Measurements from ENCODE around the gene KCNC3. TPM values are rescaled to one million over a fixed set of nuclear protein-coding genes. Genes with fewer than 3 reads are reported as not detected.

KCNC3 gene
- total and polyA plus RNA-seq, 4 donors: 0.56 to 1.6 (median 1.1) TPM

GRCh38 chr19:50322234-50322633 is 6.9 kb downstream of the KCNC3 start:
- no peaks in the 10 kb centered on the region for H3K9me3 ChIP-seq (ENCODE audit: control insufficient read depth in 4 of 4, low read length in 3 of 4)
- WGBS: 90% methylated on average over 12 of the region's 12 CpGs
- H3K36me3 ChIP-seq (ENCODE audit: control insufficient read depth in 4 of 4, insufficient read depth in 3 of 4, low read depth in 1 of 4, low read length in 3 of 4): peaks cover 0 to 7% (median 1%) of the 10 kb centered on the region in 4 donors
- H3K4me3 ChIP-seq (ENCODE audit: low read depth in 1 of 3, low read length in 3 of 3): no peak overlapping the region
- H3K27me3 ChIP-seq (ENCODE audit: control insufficient read depth in 4 of 4, insufficient read depth in 4 of 4, low read length in 3 of 4): peaks cover 0 to 3% (median 0%) of the 10 kb centered on the region in 4 donors
- no peak for DNase-seq (ENCODE audit: low spot score)
- H3K9ac ChIP-seq (ENCODE audit: low read depth in 1 of 2, low read length in 2 of 2): no peak overlapping the region
- no peak for TF ChIP-seq HNF4A (conservative IDR thresholded peaks at IDR 0.05)
- no peak for TF ChIP-seq FOXA2 (IDR thresholded peaks at IDR 0.05)
- TF ChIP-seq GABPA (IDR thresholded peaks at IDR 0.05 in 1 of 2, conservative IDR thresholded peaks at IDR 0.05 in 1 of 2): no peak
- no peak for TF ChIP-seq ATF3 (IDR thresholded peaks at IDR 0.05)
- no peak for TF ChIP-seq TAF1 (conservative IDR thresholded peaks at IDR 0.05)
- TF ChIP-seq RXRA (IDR thresholded peaks at IDR 0.05): no peak
- no peak for TF ChIP-seq YY1 (IDR thresholded peaks at IDR 0.05)
- TF ChIP-seq CTCF (IDR thresholded peaks at IDR 0.05; ENCODE audit: low read depth, low read length, missing input control): no peak
- TF ChIP-seq NR2F2 (IDR thresholded peaks at IDR 0.05): no peak
- peaks cover 9 to 19% (median 14%) of the 10 kb centered on the region in 4 donors for H3K4me1 ChIP-seq (ENCODE audit: control insufficient read depth in 4 of 4, insufficient read depth in 4 of 4, low read length in 3 of 4)
- no peak overlapping the region for H3K27ac ChIP-seq (ENCODE audit: low read depth in 1 of 2, low read length in 2 of 2)

- no peaks in the 10 kb centered on the region for H3K9me3 ChIP-seq (ENCODE audit: control insufficient read depth in 4 of 4, low read length in 3 of 4)
- TF ChIP-seq EGR1 (IDR thresholded peaks at IDR 0.05; ENCODE audit: low read depth in 2 of 2): no peak
- TF ChIP-seq JUND (IDR thresholded peaks at IDR 0.05): no peak
- no peak for TF ChIP-seq CTCF (IDR thresholded peaks at IDR 0.05; ENCODE audit: low read depth, low read length, missing input control)
- no peak for TF ChIP-seq ZBTB33 (IDR thresholded peaks at IDR 0.05)
- no peak for TF ChIP-seq HNF4G (IDR thresholded peaks at IDR 0.05)
- TF ChIP-seq SP1 (IDR thresholded peaks at IDR 0.05): no peak
- TF ChIP-seq REST (IDR thresholded peaks at IDR 0.05): no peak
- no peak for TF ChIP-seq FOXA1 (IDR thresholded peaks at IDR 0.05)
- TF ChIP-seq RAD21 (IDR thresholded peaks at IDR 0.05): no peak
- no peak for TF ChIP-seq HNF4A (conservative IDR thresholded peaks at IDR 0.05)
- no peak for TF ChIP-seq TAF1 (conservative IDR thresholded peaks at IDR 0.05)
- TF ChIP-seq MAX (IDR thresholded peaks at IDR 0.05): no peak
- no peak for TF ChIP-seq YY1 (IDR thresholded peaks at IDR 0.05)
- no peak for TF ChIP-seq NR2F2 (IDR thresholded peaks at IDR 0.05)
- no peak for TF ChIP-seq FOXA2 (IDR thresholded peaks at IDR 0.05)
- no peak for TF ChIP-seq GABPA (IDR thresholded peaks at IDR 0.05 in 1 of 2, conservative IDR thresholded peaks at IDR 0.05 in 1 of 2)
- no peak for TF ChIP-seq RXRA (IDR thresholded peaks at IDR 0.05)
- TF ChIP-seq ATF3 (IDR thresholded peaks at IDR 0.05): no peak
- H3K9ac ChIP-seq (ENCODE audit: low read depth in 1 of 2, low read length in 2 of 2): no peak overlapping the region
- peaks cover 9 to 16% (median 12%) of the 10 kb centered on the region in 4 donors for H3K4me1 ChIP-seq (ENCODE audit: control insufficient read depth in 4 of 4, insufficient read depth in 4 of 4, low read length in 3 of 4)
- DNase-seq (ENCODE audit: low spot score): no peak
- H3K4me3 ChIP-seq (ENCODE audit: low read depth in 1 of 3, low read length in 3 of 3): no peak overlapping the region
- H3K27ac ChIP-seq (ENCODE audit: low read depth in 1 of 2, low read length in 2 of 2): no peak overlapping the region
- peaks cover 0 to 7% (median 1%) of the 10 kb centered on the region in 4 donors for H3K36me3 ChIP-seq (ENCODE audit: control insufficient read depth in 4 of 4, insufficient read depth in 3 of 4, low read depth in 1 of 4, low read length in 3 of 4)
- no peaks in the 10 kb centered on the region for H3K27me3 ChIP-seq (ENCODE audit: control insufficient read depth in 4 of 4, insufficient read depth in 4 of 4, low read length in 3 of 4)
- WGBS: 92% methylated on average over 4 of the region's 4 CpGs
Measured at GRCh38 chr19:50321831-50322230, 7.3 kb downstream of the KCNC3 start.
